Measurements from ENCODE around the gene USP14. TPM values are rescaled to one million over a fixed set of nuclear protein-coding genes. Genes with fewer than 3 reads are reported as not detected.

The USP14 gene
- total RNA-seq, 1 donor from 2014 or later: 47.8 TPM

- H3K27me3 ChIP-seq: no peaks in the 10 kb centered on the region
- no peak for TF ChIP-seq CTCF (IDR thresholded peaks at IDR 0.05)
- intact Hi-C loops (cut with DNase I): no loop called here
- DNase-seq: no peak
- H3K27ac ChIP-seq: no peak overlapping the region
- no peak overlapping the region for H3K4me3 ChIP-seq
- no peaks in the 10 kb centered on the region for H3K4me1 ChIP-seq
- peaks cover 66% of the 10 kb centered on the region for H3K36me3 ChIP-seq
- H3K9me3 ChIP-seq: no peaks in the 10 kb centered on the region
- no peak for ATAC-seq
Measured at GRCh38 chr18:217532-218336, 59.4 kb downstream of the USP14 start.

GRCh38 chr18:220708-221107 is 62.4 kb downstream of the USP14 start:
- ATAC-seq (no peak), DNase-seq (no peak)
- intact Hi-C loops (cut with DNase I): no loop called here
- no peaks in the 10 kb centered on the region for H3K9me3 ChIP-seq
- TF ChIP-seq CTCF (IDR thresholded peaks at IDR 0.05): no peak
- H3K4me1 ChIP-seq: no peaks in the 10 kb centered on the region
- no peak overlapping the region for H3K4me3 ChIP-seq
- peaks cover 72% of the 10 kb centered on the region for H3K36me3 ChIP-seq
- no peaks in the 10 kb centered on the region for H3K27me3 ChIP-seq
- no peak overlapping the region for H3K27ac ChIP-seq

GRCh38 chr18:225745-226144 is 67.4 kb downstream of the USP14 start:
- DNase-seq (no peak), ATAC-seq (no peak)
- Histone ChIP-seq H3K27ac (no peak overlapping the region), H3K9me3 (no peaks in the 10 kb centered on the region), H3K4me3 (no peak overlapping the region), H3K4me1 (no peaks in the 10 kb centered on the region), H3K36me3 (peaks cover 56% of the 10 kb centered on the region), H3K27me3 (no peaks in the 10 kb centered on the region)
- TF ChIP-seq CTCF (IDR thresholded peaks at IDR 0.05): no peak
- intact Hi-C loops (cut with DNase I): no loop called here

- no peak overlapping the region for H3K27ac ChIP-seq
- no peak for TF ChIP-seq CTCF (IDR thresholded peaks at IDR 0.05)
- no peaks in the 10 kb centered on the region for H3K9me3 ChIP-seq
- H3K4me3 ChIP-seq: no peak overlapping the region
- H3K36me3 ChIP-seq: peaks cover 47% of the 10 kb centered on the region
- ATAC-seq (no peak), DNase-seq (no peak)
- no peaks in the 10 kb centered on the region for H3K4me1 ChIP-seq
- intact Hi-C loops (cut with DNase I): no loop called here
- H3K27me3 ChIP-seq: no peaks in the 10 kb centered on the region
Measured at GRCh38 chr18:227374-227773, 69.0 kb downstream of the USP14 start.

- Histone ChIP-seq H3K27ac (no peak overlapping the region), H3K36me3 (peaks cover 42% of the 10 kb centered on the region), H3K9me3 (no peaks in the 10 kb centered on the region), H3K27me3 (no peaks in the 10 kb centered on the region), H3K4me3 (no peak overlapping the region), H3K4me1 (no peaks in the 10 kb centered on the region)
- DNase-seq (no peak), ATAC-seq (no peak)
- TF ChIP-seq CTCF (IDR thresholded peaks at IDR 0.05): no peak
- intact Hi-C loops (cut with DNase I): no loop called here
Measured at GRCh38 chr18:227902-228301, 69.5 kb downstream of the USP14 start.
